ENCODE results near the gene PIP5K1A. TPM values are rescaled to one million over a fixed set of nuclear protein-coding genes. Genes with fewer than 3 reads are reported as not detected.

PIP5K1A gene
- total and polyA plus RNA-seq, 2 of the 8 experiments (the other 6 are each of a cell fraction or from before 2014, with no cell fraction given), result 87.5 to 105 TPM

DNA sequence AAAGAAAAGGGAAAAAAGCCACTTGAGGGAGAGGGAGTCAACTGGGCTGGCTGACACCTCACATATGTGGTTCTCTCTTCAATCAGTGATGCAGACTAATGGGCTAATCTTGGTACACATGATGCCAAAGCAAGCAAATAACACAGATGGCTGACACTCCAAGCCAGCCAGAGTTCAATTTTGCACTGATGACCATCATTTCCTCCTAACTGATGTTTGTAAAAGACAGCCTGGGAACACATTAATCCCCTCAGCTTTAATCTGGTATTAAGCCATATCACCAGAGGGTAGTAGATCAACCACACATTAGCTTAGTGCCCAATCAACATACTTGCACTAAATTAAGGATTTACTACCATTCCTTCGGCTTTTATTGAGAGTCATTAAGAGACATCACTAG, 11.1 kb upstream of the PIP5K1A start (continued):
- TF ChIP-seq, protein P1, sequence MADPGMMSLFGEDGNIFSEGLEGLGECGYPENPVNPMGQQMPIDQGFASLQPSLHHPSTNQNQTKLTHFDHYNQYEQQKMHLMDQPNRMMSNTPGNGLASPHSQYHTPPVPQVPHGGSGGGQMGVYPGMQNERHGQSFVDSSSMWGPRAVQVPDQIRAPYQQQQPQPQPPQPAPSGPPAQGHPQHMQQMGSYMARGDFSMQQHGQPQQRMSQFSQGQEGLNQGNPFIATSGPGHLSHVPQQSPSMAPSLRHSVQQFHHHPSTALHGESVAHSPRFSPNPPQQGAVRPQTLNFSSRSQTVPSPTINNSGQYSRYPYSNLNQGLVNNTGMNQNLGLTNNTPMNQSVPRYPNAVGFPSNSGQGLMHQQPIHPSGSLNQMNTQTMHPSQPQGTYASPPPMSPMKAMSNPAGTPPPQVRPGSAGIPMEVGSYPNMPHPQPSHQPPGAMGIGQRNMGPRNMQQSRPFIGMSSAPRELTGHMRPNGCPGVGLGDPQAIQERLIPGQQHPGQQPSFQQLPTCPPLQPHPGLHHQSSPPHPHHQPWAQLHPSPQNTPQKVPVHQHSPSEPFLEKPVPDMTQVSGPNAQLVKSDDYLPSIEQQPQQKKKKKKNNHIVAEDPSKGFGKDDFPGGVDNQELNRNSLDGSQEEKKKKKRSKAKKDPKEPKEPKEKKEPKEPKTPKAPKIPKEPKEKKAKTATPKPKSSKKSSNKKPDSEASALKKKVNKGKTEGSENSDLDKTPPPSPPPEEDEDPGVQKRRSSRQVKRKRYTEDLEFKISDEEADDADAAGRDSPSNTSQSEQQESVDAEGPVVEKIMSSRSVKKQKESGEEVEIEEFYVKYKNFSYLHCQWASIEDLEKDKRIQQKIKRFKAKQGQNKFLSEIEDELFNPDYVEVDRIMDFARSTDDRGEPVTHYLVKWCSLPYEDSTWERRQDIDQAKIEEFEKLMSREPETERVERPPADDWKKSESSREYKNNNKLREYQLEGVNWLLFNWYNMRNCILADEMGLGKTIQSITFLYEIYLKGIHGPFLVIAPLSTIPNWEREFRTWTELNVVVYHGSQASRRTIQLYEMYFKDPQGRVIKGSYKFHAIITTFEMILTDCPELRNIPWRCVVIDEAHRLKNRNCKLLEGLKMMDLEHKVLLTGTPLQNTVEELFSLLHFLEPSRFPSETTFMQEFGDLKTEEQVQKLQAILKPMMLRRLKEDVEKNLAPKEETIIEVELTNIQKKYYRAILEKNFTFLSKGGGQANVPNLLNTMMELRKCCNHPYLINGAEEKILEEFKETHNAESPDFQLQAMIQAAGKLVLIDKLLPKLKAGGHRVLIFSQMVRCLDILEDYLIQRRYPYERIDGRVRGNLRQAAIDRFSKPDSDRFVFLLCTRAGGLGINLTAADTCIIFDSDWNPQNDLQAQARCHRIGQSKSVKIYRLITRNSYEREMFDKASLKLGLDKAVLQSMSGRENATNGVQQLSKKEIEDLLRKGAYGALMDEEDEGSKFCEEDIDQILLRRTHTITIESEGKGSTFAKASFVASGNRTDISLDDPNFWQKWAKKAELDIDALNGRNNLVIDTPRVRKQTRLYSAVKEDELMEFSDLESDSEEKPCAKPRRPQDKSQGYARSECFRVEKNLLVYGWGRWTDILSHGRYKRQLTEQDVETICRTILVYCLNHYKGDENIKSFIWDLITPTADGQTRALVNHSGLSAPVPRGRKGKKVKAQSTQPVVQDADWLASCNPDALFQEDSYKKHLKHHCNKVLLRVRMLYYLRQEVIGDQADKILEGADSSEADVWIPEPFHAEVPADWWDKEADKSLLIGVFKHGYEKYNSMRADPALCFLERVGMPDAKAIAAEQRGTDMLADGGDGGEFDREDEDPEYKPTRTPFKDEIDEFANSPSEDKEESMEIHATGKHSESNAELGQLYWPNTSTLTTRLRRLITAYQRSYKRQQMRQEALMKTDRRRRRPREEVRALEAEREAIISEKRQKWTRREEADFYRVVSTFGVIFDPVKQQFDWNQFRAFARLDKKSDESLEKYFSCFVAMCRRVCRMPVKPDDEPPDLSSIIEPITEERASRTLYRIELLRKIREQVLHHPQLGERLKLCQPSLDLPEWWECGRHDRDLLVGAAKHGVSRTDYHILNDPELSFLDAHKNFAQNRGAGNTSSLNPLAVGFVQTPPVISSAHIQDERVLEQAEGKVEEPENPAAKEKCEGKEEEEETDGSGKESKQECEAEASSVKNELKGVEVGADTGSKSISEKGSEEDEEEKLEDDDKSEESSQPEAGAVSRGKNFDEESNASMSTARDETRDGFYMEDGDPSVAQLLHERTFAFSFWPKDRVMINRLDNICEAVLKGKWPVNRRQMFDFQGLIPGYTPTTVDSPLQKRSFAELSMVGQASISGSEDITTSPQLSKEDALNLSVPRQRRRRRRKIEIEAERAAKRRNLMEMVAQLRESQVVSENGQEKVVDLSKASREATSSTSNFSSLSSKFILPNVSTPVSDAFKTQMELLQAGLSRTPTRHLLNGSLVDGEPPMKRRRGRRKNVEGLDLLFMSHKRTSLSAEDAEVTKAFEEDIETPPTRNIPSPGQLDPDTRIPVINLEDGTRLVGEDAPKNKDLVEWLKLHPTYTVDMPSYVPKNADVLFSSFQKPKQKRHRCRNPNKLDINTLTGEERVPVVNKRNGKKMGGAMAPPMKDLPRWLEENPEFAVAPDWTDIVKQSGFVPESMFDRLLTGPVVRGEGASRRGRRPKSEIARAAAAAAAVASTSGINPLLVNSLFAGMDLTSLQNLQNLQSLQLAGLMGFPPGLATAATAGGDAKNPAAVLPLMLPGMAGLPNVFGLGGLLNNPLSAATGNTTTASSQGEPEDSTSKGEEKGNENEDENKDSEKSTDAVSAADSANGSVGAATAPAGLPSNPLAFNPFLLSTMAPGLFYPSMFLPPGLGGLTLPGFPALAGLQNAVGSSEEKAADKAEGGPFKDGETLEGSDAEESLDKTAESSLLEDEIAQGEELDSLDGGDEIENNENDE (IDR thresholded peaks at IDR 0.05; ENCODE audit: insufficient replicate concordance, low read length), result no peak
- TF ChIP-seq RNF2 (IDR thresholded peaks at IDR 0.05; ENCODE audit: borderline replicate concordance, low read depth, low read length, missing control alignments, poor library complexity, severe bottlenecking), result no peak
- no peak for TF ChIP-seq GABPA (IDR thresholded peaks at IDR 0.05; ENCODE audit: borderline replicate concordance, insufficient read depth, low read length)
- TF ChIP-seq, protein P2, sequence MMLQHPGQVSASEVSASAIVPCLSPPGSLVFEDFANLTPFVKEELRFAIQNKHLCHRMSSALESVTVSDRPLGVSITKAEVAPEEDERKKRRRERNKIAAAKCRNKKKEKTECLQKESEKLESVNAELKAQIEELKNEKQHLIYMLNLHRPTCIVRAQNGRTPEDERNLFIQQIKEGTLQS (IDR thresholded peaks at IDR 0.05; ENCODE audit: insufficient read depth, low read depth, low read length), result no peak
- TF ChIP-seq POLR2AphosphoS5 (IDR thresholded peaks at IDR 0.05; ENCODE audit: low read depth, low read length), result no peak
- TF ChIP-seq SP1 (IDR thresholded peaks at IDR 0.05; ENCODE audit: low read depth, low read length), result no peak
- TF ChIP-seq PHF8 (conservative IDR thresholded peaks at IDR 0.05; ENCODE audit: low read depth, low read length), result no peak
- TF ChIP-seq, protein P3, sequence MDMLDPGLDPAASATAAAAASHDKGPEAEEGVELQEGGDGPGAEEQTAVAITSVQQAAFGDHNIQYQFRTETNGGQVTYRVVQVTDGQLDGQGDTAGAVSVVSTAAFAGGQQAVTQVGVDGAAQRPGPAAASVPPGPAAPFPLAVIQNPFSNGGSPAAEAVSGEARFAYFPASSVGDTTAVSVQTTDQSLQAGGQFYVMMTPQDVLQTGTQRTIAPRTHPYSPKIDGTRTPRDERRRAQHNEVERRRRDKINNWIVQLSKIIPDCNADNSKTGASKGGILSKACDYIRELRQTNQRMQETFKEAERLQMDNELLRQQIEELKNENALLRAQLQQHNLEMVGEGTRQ (IDR thresholded peaks at IDR 0.05; ENCODE audit: low read length), result no peak
- no peak for TF ChIP-seq CHD2 (IDR thresholded peaks at IDR 0.05; ENCODE audit: low read length)
- TF ChIP-seq POU5F1 (IDR thresholded peaks at IDR 0.05; ENCODE audit: low read depth, low read length), result no peak

Data from H1 (cell line).